Panc1 (cell line): Measurements from ENCODE around the gene AGRN. TPM values are rescaled to one million over a fixed set of nuclear protein-coding genes. Genes with fewer than 3 reads are reported as not detected.
A peak's percentile ranks its signal among the peaks of the same experiment; 100 is the strongest.

Source experiments
- ATAC-seq: fragments of 200-7000 bp; cut with Tn5 transposase; 2 replicates; pipeline ENCODE4 v1.9.1; 2020; ENCODE audit warnings: mild to moderate bottlenecking, moderate library complexity
- BruUV-seq: library from RNA; stranded (reverse); fragments of 400-500 nt; replicated peaks from 2 replicates; lab custom pipeline; 2021; lab: Mats Ljungman, UMichigan
- CTCF ChIA-PET: fragments of 300-600 bp; sonication (Branson Sonifier 250); formaldehyde crosslinking; loops from one replicate; lab custom pipeline; 2022; ENCODE audit warnings: antibody characterized with exemption; lab: Charles Lee
- POLR2A ChIA-PET: fragments of 300-600 bp; sonication (Branson Sonifier 250); formaldehyde crosslinking; loops from one replicate; lab custom pipeline; 2022; ENCODE audit warnings: antibody characterized with exemption; lab: Charles Lee
- DNase-seq: peaks from one replicate; pipeline ENCODE4 v3.0.0-alpha.2; 2010; ENCODE audit warnings: low read depth, low spot score
- H3K27ac ChIP-seq: 2 replicates; pipeline ENCODE4 v1.5.1; 2011; ENCODE audit warnings: mild to moderate bottlenecking, low read length, inconsistent platforms
- H3K27me3 ChIP-seq: fragments of 200-500 bp; sonication (Bioruptor generic); 2 replicates; pipeline ENCODE4 v1.6.0; 2014; ENCODE audit warnings: low read length, inconsistent platforms; ENCODE audit not compliant: control insufficient read depth, insufficient read depth
- H3K36me3 ChIP-seq: fragments of 200-500 bp; sonication (Bioruptor generic); 2 replicates; pipeline ENCODE4 v1.5.1; 2014; ENCODE audit warnings: inconsistent platforms, mild to moderate bottlenecking, low read length, moderate library complexity; ENCODE audit not compliant: control insufficient read depth, insufficient read depth
- H3K4me1 ChIP-seq: 2 replicates; pipeline ENCODE4 v1.5.1; 2011; ENCODE audit warnings: inconsistent platforms, mild to moderate bottlenecking, low read length, moderate library complexity; ENCODE audit not compliant: control insufficient read depth, insufficient read depth
- H3K4me3 ChIP-seq, 2 experiments: 2 replicates each; pipeline ENCODE4 v1.5.1; 2011 to 2012; ENCODE audit warnings: low read depth in 2 of 2, low read length in 2 of 2, mild to moderate bottlenecking in 2 of 2, inconsistent platforms in 1 of 2, moderate library complexity in 1 of 2
- H3K9me3 ChIP-seq: fragments of 200-500 bp; sonication (Bioruptor generic); 2 replicates; pipeline ENCODE4 v1.5.1; 2014; ENCODE audit warnings: low read depth, mild to moderate bottlenecking, inconsistent platforms, low read length, moderate library complexity; ENCODE audit not compliant: control insufficient read depth, insufficient read depth
- POLR2AphosphoS5 ChIP-seq: IDR thresholded peaks from 2 replicates; pipeline ENCODE4 v1.6.1; 2012; ENCODE audit warnings: mild to moderate bottlenecking, low read depth, low read length, moderate library complexity
- REST ChIP-seq, 2 experiments: IDR thresholded peaks; 2 replicates each; pipeline ENCODE4 v1.6.1; 2011 to 2012; ENCODE audit warnings: low read depth in 2 of 2, control low read depth in 1 of 2, low read length in 1 of 2, mild to moderate bottlenecking in 1 of 2, moderate library complexity in 1 of 2; ENCODE audit not compliant: insufficient read depth in 1 of 2
- SIN3A ChIP-seq: IDR thresholded peaks from 2 replicates; pipeline ENCODE4 v1.6.1; 2012; ENCODE audit warnings: low read depth, mild to moderate bottlenecking, low read length, moderate library complexity, borderline replicate concordance; ENCODE audit not compliant: insufficient read depth
- TCF7L2 ChIP-seq: IDR thresholded peaks from 2 replicates; pipeline ENCODE4 v1.6.1; 2011; ENCODE audit warnings: mild to moderate bottlenecking, low read depth, low read length, inconsistent platforms
- in situ Hi-C: cut with HindIII; loops from 2 replicates; pipeline ENCODE4 v1.10.0; 2016; ENCODE audit warnings: low sequenced_read_pairs, low pct_unique_long_range_greater_than_20kb
- intact Hi-C: fragments of 100-400 bp; cut with micrococcal nuclease; formaldehyde crosslinking; loops from one replicate; pipeline ENCODE4 v1.10.0; 2022; ENCODE audit not compliant: unreplicated experiment
- total RNA-seq: library from RNA; stranded (reverse); gene quantifications from one replicate; pipeline ENCODE4 v1.2.1, GENCODE V29; 2021; ENCODE audit not compliant: unreplicated experiment
- TF ChIP-seq, protein P1 (sequence below): fragments of 450-650 bp; IDR thresholded peaks from 2 replicates; pipeline ENCODE4 v1.5.1; 2017; ENCODE audit warnings: mild to moderate bottlenecking

AGRN gene
- total RNA-seq, 1 experiment from 2014 or later: 153 TPM

- intact Hi-C loops (no loop called here), in situ Hi-C loops (no loop called here)
- Histone ChIP-seq H3K27me3 (no peaks in the 10 kb centered on the region), H3K4me1 (peaks cover 16% of the 10 kb centered on the region), H3K9me3 (no peaks in the 10 kb centered on the region), H3K4me3 (no peak overlapping the region), H3K36me3 (no peaks in the 10 kb centered on the region; the same call in 1 of the 2 replicates), H3K27ac (no peak overlapping the region)
- no peak for ATAC-seq
- CTCF ChIA-PET: no interaction called here
- no TSS peak for BruUV-seq
- DNase-seq: no peak
- no peak for TF ChIP-seq TCF7L2
- TF ChIP-seq SIN3A: no peak
- TF ChIP-seq POLR2AphosphoS5: no peak
- TF ChIP-seq REST (IDR thresholded peaks at IDR 0.05; ENCODE audit: insufficient read depth in 1 of 2, low read depth in 2 of 2, low read length in 1 of 2): no peak
- TF ChIP-seq, protein P1, sequence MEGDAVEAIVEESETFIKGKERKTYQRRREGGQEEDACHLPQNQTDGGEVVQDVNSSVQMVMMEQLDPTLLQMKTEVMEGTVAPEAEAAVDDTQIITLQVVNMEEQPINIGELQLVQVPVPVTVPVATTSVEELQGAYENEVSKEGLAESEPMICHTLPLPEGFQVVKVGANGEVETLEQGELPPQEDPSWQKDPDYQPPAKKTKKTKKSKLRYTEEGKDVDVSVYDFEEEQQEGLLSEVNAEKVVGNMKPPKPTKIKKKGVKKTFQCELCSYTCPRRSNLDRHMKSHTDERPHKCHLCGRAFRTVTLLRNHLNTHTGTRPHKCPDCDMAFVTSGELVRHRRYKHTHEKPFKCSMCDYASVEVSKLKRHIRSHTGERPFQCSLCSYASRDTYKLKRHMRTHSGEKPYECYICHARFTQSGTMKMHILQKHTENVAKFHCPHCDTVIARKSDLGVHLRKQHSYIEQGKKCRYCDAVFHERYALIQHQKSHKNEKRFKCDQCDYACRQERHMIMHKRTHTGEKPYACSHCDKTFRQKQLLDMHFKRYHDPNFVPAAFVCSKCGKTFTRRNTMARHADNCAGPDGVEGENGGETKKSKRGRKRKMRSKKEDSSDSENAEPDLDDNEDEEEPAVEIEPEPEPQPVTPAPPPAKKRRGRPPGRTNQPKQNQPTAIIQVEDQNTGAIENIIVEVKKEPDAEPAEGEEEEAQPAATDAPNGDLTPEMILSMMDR: no peak
- POLR2A ChIA-PET: no interaction called here
These were observed 24.0 kb upstream of the AGRN start for GRCh38 chr1:995665-996633.

- peaks cover 16% of the 10 kb centered on the region for H3K4me1 ChIP-seq
- intact Hi-C loops (no loop called here), in situ Hi-C loops (no loop called here)
- no peak for ATAC-seq
- DNase-seq: no peak
- H3K27ac ChIP-seq: peak overlapping the region; percentile 59; the same call in 1 of the 2 replicates
- no peaks in the 10 kb centered on the region for H3K27me3 ChIP-seq
- no TSS peak for BruUV-seq
- no peak for TF ChIP-seq REST (IDR thresholded peaks at IDR 0.05; ENCODE audit: insufficient read depth in 1 of 2, low read depth in 2 of 2, low read length in 1 of 2)
- no peak for TF ChIP-seq SIN3A
- TF ChIP-seq TCF7L2: no peak
- TF ChIP-seq, protein P1: no peak
- TF ChIP-seq POLR2AphosphoS5: no peak
- no peaks in the 10 kb centered on the region for H3K9me3 ChIP-seq
- peak overlapping the region in 1 of 2 experiments; percentile 8; a peak in 1 of 4 replicates for H3K4me3 ChIP-seq
- CTCF ChIA-PET: interaction anchor here (1.4 kb wide), 1 partner anchor 13 kb away, joined by 4 read pairs; no protein-coding TSS in a partner anchor
- POLR2A ChIA-PET: no interaction called here
- no peaks in the 10 kb centered on the region; the same call in 1 of the 2 replicates for H3K36me3 ChIP-seq
These were observed 22.8 kb upstream of the AGRN start for GRCh38 chr1:996851-997712.
